Measurements from ENCODE around the gene CCN5.

Gene CCN5

DNA sequence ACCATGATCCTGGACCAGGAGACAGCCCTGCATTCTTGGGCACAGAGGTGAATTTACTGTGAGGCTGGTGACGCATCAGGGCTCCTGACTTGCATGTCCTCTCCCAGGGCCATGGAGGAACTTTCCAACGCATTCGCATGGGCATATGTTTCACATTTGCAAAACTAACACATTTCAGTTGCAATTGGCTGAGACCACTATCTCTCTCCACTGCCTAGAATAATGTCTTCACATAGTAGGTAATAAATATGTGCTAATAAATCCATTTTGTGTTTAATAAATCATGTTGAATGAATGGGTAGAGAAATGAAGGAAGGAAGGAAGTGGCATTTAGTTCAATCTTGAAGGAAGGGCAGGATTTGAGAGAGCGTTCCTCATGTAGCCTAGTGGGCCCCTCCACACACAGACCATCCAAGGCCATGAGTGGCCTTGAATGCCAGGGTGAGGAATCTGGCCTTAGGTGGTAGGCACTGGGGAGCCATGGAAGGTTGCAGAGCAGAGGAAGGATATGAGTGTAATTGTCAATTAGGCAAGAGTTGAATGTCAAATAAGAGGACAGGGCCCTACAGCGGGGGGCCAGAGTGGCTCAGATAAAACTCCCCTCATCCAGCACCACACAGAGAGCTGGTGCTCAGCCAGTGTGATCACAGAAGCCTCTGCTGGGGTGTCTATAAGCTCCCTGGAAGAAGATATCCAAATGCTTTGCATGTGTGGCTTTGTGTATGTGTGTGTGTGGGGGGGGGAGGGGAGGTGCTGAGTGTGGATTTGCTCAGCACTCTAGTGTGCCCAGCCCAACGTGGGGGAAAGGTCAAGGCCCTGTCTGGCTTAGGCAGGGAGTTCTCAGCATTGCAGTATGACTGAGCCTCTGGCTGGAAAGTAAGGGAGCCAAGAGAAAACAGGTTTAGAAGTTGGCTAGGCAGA lies 30.9 kb upstream of the CCN5 start:
- 79 to 81% methylated on average over 6 of the region's 6 CpGs for WGBS, 2 experiments
- Histone ChIP-seq H3K4me3 (ENCODE audit: insufficient read depth, low read depth, low read length) (no peak overlapping the region), H3K27ac (ENCODE audit: insufficient read depth, low read depth, low read length, poor library complexity, severe bottlenecking) (no peak overlapping the region), H3K36me3 (ENCODE audit: control insufficient read depth, insufficient read depth, low read length) (no peaks in the 10 kb centered on the region), H3K9me3 (ENCODE audit: control insufficient read depth, low read length) (no peaks in the 10 kb centered on the region), H3K4me1 (ENCODE audit: control insufficient read depth, insufficient read depth, low read length) (no peaks in the 10 kb centered on the region), H3K27me3 (ENCODE audit: control insufficient read depth, insufficient read depth, low read length, poor library complexity, severe bottlenecking) (no peaks in the 10 kb centered on the region)

DNA sequence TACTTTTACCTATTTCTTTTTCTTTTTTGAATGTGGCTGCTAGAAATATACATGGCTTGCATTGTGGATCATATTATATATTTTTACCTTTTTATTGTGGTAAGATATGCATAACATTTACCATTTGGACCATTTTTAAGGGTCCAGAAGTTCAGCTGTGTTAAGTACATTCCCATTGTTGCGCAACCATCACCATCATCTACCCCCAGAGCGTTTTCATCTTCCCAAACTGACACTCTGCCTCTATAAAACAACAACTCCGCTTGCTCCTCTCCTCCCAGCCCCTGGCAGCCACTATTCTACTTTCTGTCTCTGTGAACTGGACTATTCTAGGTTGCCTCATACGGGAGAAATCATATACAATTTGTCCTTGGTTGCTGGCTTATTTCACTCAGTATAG lies 28.2 kb upstream of the CCN5 start:
- H3K27ac ChIP-seq (ENCODE audit: insufficient read depth, low read depth, low read length, poor library complexity, severe bottlenecking), result no peak overlapping the region
- H3K36me3 ChIP-seq (ENCODE audit: control insufficient read depth, insufficient read depth, low read length), result no peaks in the 10 kb centered on the region
- H3K4me1 ChIP-seq (ENCODE audit: control insufficient read depth, insufficient read depth, low read length), result no peaks in the 10 kb centered on the region
- no peak overlapping the region for H3K4me3 ChIP-seq (ENCODE audit: insufficient read depth, low read depth, low read length)
- WGBS, 2 experiments, result 89 to 93% methylated on average over 4 of the region's 4 CpGs
- no peaks in the 10 kb centered on the region for H3K27me3 ChIP-seq (ENCODE audit: control insufficient read depth, insufficient read depth, low read length, poor library complexity, severe bottlenecking)
- H3K9me3 ChIP-seq (ENCODE audit: control insufficient read depth, low read length), result no peaks in the 10 kb centered on the region

DNA sequence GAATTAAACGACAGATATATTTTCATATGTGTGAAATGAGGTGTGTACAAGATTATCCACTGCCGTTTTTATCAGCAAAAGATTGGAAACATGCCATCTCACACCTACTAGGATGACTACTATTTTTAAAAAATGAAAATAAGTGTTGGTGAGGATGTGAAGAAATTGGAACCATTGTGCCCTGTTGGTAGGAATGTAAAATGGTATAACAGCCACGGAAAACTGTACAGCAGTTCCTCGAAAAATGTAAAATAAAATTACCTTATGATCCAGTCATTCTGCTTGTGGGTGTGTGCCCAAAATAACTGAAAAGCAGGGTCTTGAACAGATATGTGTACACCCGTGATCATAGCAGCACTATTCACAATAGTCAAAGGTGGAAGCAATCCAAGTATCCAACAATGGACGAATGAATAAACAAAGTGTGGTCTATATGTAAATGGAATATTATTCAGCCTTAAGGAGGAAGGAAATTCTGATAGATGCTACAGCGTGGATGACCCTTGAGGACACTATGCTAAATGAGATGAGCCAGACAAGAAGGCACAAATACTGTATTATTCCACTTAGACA lies 27.0 kb upstream of the CCN5 start:
- no peaks in the 10 kb centered on the region for H3K36me3 ChIP-seq (ENCODE audit: control insufficient read depth, insufficient read depth, low read length)
- H3K4me1 ChIP-seq (ENCODE audit: control insufficient read depth, insufficient read depth, low read length), result no peaks in the 10 kb centered on the region
- H3K27ac ChIP-seq (ENCODE audit: insufficient read depth, low read depth, low read length, poor library complexity, severe bottlenecking), result no peak overlapping the region
- no peaks in the 10 kb centered on the region for H3K27me3 ChIP-seq (ENCODE audit: control insufficient read depth, insufficient read depth, low read length, poor library complexity, severe bottlenecking)
- H3K9me3 ChIP-seq (ENCODE audit: control insufficient read depth, low read length), result no peaks in the 10 kb centered on the region
- H3K4me3 ChIP-seq (ENCODE audit: insufficient read depth, low read depth, low read length), result no peak overlapping the region
- WGBS, 2 experiments, result 92 to 96% methylated on average over 5 to 7 of the region's 7 CpGs

DNA sequence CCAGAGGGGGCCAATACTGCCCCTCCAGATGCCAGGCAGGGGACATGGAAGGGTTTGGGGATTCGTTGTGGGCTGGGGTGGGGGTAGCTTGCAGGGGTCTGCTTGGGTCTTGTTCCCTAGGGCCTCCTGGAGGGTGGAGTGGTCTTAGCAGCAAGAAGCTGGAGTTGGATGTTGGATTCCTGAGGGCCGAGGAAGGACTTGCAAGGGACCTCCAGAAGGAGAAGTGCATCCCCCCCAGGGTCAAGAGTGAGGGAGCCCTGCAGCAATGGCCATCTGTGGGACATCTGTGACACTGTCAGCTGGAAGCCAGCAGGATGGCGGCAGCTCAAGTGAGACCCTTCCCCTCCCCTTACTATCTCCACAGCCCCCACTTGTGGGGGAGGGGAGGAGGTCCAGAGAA lies 25.4 kb upstream of the CCN5 start:
- no peaks in the 10 kb centered on the region for H3K9me3 ChIP-seq (ENCODE audit: control insufficient read depth, low read length)
- H3K4me1 ChIP-seq (ENCODE audit: control insufficient read depth, insufficient read depth, low read length), result no peaks in the 10 kb centered on the region
- H3K4me3 ChIP-seq (ENCODE audit: insufficient read depth, low read depth, low read length), result no peak overlapping the region
- no peaks in the 10 kb centered on the region for H3K27me3 ChIP-seq (ENCODE audit: control insufficient read depth, insufficient read depth, low read length, poor library complexity, severe bottlenecking)
- no peaks in the 10 kb centered on the region for H3K36me3 ChIP-seq (ENCODE audit: control insufficient read depth, insufficient read depth, low read length)
- WGBS, 2 experiments, result 82 to 84% methylated on average over 2 of the region's 3 CpGs
- no peak overlapping the region for H3K27ac ChIP-seq (ENCODE audit: insufficient read depth, low read depth, low read length, poor library complexity, severe bottlenecking)

DNA sequence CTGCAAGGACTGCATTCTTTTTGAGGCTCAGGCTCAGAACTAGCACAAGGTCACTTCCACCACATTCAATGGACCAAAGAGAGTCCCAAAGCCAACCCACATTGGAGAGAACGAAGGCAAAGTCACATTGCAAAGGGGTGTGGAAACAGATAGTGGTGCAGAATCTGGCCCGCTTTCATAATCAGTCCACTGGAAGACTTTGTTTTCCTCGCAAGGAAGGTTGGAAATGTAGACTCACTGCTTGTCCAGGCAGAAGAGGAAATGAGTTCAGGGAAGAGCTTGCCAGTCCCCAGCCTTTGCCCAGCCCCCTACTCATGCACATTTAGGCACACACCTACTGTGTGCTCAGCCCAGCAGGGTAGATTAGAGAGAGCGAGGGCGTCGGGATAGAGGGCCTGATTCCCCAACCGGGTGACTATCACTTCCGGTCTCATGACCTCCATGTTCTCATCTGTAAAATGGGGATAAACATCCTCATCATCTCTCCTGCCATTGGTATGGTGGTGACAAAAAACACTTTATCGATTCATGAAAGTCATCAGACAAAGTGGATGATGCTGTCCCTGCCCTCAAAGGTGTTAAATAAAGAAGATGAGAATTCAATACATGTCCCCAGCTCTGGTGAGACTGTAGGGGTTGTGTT lies 24.3 kb upstream of the CCN5 start:
- no peaks in the 10 kb centered on the region for H3K27me3 ChIP-seq (ENCODE audit: control insufficient read depth, insufficient read depth, low read length, poor library complexity, severe bottlenecking)
- H3K9me3 ChIP-seq (ENCODE audit: control insufficient read depth, low read length), result no peaks in the 10 kb centered on the region
- WGBS, 2 experiments, result 86 to 89% methylated on average over 9 of the region's 9 CpGs
- no peaks in the 10 kb centered on the region for H3K4me1 ChIP-seq (ENCODE audit: control insufficient read depth, insufficient read depth, low read length)
- no peak overlapping the region for H3K4me3 ChIP-seq (ENCODE audit: insufficient read depth, low read depth, low read length)
- H3K36me3 ChIP-seq (ENCODE audit: control insufficient read depth, insufficient read depth, low read length), result no peaks in the 10 kb centered on the region
- H3K27ac ChIP-seq (ENCODE audit: insufficient read depth, low read depth, low read length, poor library complexity, severe bottlenecking), result no peak overlapping the region

DNA sequence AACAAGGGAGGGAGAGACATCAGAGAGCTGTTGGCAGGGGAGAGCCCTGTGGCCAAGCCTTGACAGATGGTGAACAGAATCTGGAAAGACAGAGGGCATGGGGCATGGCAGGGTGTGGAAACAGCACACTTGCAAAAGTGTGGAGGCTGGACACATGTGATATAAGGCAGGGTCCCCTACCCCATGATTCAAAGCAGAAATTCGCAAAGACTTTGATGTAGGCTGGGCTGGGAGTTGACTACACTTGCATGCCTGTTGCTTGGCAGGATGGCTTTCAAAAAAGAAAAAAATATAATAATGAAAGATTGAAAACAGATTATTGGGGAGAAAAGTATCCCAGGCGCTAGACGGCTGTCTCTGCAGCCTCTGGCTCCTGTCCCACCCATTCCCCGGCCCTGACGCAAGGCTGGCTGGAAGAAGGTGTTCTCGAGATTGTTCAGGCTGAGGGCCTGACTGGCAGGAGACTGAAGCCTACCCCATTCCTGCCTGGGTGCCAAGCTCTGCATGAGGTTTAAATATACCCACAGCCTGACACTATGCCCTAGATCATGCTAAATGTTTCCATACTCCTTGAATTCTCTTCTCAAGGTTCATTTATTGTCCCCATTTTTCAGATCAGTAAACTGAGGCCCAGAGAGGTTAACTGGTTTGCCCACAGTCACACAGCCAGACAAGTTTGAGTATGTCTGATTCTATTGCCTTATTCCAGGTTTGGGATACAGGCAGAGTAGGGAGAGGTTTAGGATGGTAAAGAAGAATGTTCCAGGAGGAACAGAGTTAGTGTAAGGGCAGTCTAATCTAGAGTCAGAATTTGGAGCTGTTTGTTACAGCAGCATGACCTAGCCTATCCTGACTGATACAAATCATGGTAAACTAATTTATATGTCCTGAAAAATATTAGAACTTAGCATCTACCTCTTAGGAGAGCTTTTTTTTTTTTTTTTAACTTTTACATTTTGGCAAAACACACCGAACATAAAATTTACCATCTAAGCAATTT lies 23.4 kb upstream of the CCN5 start:
- Histone ChIP-seq H3K36me3 (ENCODE audit: control insufficient read depth, insufficient read depth, low read length) (no peaks in the 10 kb centered on the region), H3K27ac (ENCODE audit: insufficient read depth, low read depth, low read length, poor library complexity, severe bottlenecking) (no peak overlapping the region), H3K9me3 (ENCODE audit: control insufficient read depth, low read length) (no peaks in the 10 kb centered on the region), H3K27me3 (ENCODE audit: control insufficient read depth, insufficient read depth, low read length, poor library complexity, severe bottlenecking) (no peaks in the 10 kb centered on the region), H3K4me1 (ENCODE audit: control insufficient read depth, insufficient read depth, low read length) (no peaks in the 10 kb centered on the region), H3K4me3 (ENCODE audit: insufficient read depth, low read depth, low read length) (no peak overlapping the region)
- 93% methylated on average over 7 of the region's 7 CpGs for WGBS, 2 experiments

DNA sequence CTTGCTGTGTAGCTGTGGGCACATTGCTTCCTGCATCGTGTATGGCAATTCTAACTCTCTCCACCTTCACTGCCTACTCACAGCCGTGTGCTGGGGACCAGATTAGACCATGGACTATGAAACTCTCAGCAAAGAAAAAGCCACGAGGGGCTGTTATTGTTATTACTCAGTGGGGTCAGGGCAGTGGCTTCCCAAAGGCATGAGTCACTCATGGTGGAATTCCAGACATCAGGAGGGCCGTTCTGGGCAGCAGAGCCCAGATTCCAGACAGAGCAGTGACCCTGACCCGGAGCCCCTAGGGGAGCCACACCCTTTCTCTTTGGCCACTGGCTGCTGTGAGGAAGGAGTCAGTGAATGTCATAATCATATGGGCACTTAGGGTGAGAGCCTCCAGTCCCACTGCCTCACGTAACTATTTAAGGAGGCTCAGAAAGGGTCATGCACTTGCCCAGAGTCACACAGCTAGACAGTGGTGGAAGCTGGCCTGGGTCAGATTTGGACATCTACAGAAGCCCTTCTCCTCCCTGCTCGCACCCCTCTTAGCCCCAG lies 22.2 kb upstream of the CCN5 start:
- no peak overlapping the region for H3K4me3 ChIP-seq (ENCODE audit: insufficient read depth, low read depth, low read length)
- 58 to 70% methylated on average over 7 of the region's 7 CpGs for WGBS, 2 experiments

DNA sequence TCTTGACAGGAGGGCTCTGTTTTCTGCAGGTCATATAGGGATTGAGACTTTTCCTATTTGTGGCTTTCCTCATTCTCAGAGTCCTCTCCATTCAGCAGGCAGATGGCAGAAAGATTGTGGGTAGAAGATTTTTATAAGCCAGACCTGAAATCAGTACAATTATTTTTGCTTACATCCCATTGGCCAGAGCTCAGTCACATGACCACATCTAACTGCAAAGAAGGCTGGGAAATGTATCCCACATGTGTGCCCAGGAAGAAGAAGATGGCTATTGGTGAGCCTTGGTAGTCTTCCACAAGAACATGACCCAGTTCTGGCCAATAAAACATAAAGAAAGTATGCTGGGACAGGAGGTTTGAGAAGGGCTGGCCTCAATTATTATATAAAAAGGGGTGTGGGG lies 21.5 kb upstream of the CCN5 start:
- Histone ChIP-seq H3K4me1 (ENCODE audit: control insufficient read depth, insufficient read depth, low read length) (no peaks in the 10 kb centered on the region), H3K27me3 (ENCODE audit: control insufficient read depth, insufficient read depth, low read length, poor library complexity, severe bottlenecking) (no peaks in the 10 kb centered on the region), H3K36me3 (ENCODE audit: control insufficient read depth, insufficient read depth, low read length) (no peaks in the 10 kb centered on the region), H3K9me3 (ENCODE audit: control insufficient read depth, low read length) (no peaks in the 10 kb centered on the region), H3K27ac (ENCODE audit: insufficient read depth, low read depth, low read length, poor library complexity, severe bottlenecking) (no peak overlapping the region), H3K4me3 (ENCODE audit: insufficient read depth, low read depth, low read length) (no peak overlapping the region)

More for the DNA sequence above, 22.2 kb upstream of the CCN5 start:
- Histone ChIP-seq H3K9me3 (ENCODE audit: control insufficient read depth, low read length) (no peaks in the 10 kb centered on the region), H3K27ac (ENCODE audit: insufficient read depth, low read depth, low read length, poor library complexity, severe bottlenecking) (no peak overlapping the region), H3K4me1 (ENCODE audit: control insufficient read depth, insufficient read depth, low read length) (no peaks in the 10 kb centered on the region), H3K36me3 (ENCODE audit: control insufficient read depth, insufficient read depth, low read length) (no peaks in the 10 kb centered on the region), H3K27me3 (ENCODE audit: control insufficient read depth, insufficient read depth, low read length, poor library complexity, severe bottlenecking) (no peaks in the 10 kb centered on the region)

DNA sequence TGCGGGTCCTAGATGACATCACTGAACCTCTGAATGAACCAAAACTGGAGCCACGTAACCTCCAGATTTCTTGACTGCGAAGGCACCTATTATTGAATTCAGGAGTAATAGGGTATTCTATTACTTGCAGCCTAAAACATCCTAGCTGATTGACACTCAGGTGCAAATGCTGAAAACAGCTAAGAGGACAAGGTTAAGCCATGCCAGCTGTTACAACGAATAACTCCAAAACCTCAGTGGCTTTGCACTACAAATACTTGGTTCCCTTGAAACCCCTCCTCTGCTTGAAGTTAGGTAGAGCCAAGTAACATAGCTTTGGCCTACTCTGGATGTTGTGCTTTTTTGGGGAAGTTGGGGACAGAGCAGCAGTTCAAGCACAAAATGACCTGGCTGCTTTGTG lies 21.0 kb upstream of the CCN5 start:
- Histone ChIP-seq H3K27me3 (ENCODE audit: control insufficient read depth, insufficient read depth, low read length, poor library complexity, severe bottlenecking) (no peaks in the 10 kb centered on the region), H3K36me3 (ENCODE audit: control insufficient read depth, insufficient read depth, low read length) (no peaks in the 10 kb centered on the region), H3K9me3 (ENCODE audit: control insufficient read depth, low read length) (no peaks in the 10 kb centered on the region), H3K4me3 (ENCODE audit: insufficient read depth, low read depth, low read length) (no peak overlapping the region), H3K4me1 (ENCODE audit: control insufficient read depth, insufficient read depth, low read length) (no peaks in the 10 kb centered on the region), H3K27ac (ENCODE audit: insufficient read depth, low read depth, low read length, poor library complexity, severe bottlenecking) (no peak overlapping the region)
- 96 to 99% methylated on average over 4 of the region's 4 CpGs for WGBS, 2 experiments

Measured in ectodermal cell (in vitro differentiated cells).